Cardiac muscle cell (in vitro differentiated cells and primary cell): ENCODE results near the gene TMEM175. TPM values are rescaled to one million over a fixed set of nuclear protein-coding genes. Genes with fewer than 3 reads are reported as not detected.

Experiments
- DNase-seq, 2 donors: peaks; one replicate each; pipeline versions ENCODE4 v3.0.0 to v3.0.0-alpha.2; 2010 to 2017; ENCODE audit warnings: low read depth in 1 of 2, low spot score in 1 of 2
- H3K27ac ChIP-seq: fragments of 200-600 bp; sonication (generic); 2 replicates; pipeline ENCODE4 v1.5.1; 2016
- H3K27me3 ChIP-seq: fragments of 200-600 bp; sonication (generic); 2 replicates; pipeline ENCODE4 v1.6.0; 2016; ENCODE audit warnings: control low read depth
- H3K36me3 ChIP-seq: fragments of 200-600 bp; sonication (generic); 2 replicates; pipeline ENCODE4 v1.5.1; 2016; ENCODE audit warnings: control low read depth
- H3K4me1 ChIP-seq: fragments of 200-600 bp; sonication (generic); 2 replicates; pipeline ENCODE4 v1.8.1; 2017; ENCODE audit warnings: low read depth, mild to moderate bottlenecking, mixed run types
- H3K4me3 ChIP-seq: fragments of 200-600 bp; sonication (generic); 2 replicates; pipeline ENCODE4 v1.5.1; 2016; ENCODE audit warnings: mild to moderate bottlenecking
- H3K9me3 ChIP-seq: fragments of 200-600 bp; sonication (generic); 2 replicates; pipeline ENCODE4 v1.5.1; 2017; ENCODE audit warnings: low read depth, mild to moderate bottlenecking, control low read depth
- polyA plus RNA-seq: library from polyadenylated mRNA; unstranded; fragments of >200 nt; fragmentation: Nextera tagmentation; extraction: Ambion mirVana; gene quantifications from 2 replicates; pipeline ENCODE4 v1.2.1, GENCODE V29; 2016
- total RNA-seq: library from RNA; depleted of rRNA; stranded (reverse); fragments of >200 nt; gene quantifications from 2 replicates; pipeline ENCODE4 v1.2.3, GENCODE V29; 2016
- TF ChIP-seq, protein P1 (sequence below): IDR thresholded peaks from 2 replicates; pipeline ENCODE4 v1.5.1; 2012; ENCODE audit warnings: low read depth, mild to moderate bottlenecking, low read length

Gene TMEM175
- total and polyA plus RNA-seq, 2 experiments from 2014 or later, result 31.6 to 35.1 TPM

DNA sequence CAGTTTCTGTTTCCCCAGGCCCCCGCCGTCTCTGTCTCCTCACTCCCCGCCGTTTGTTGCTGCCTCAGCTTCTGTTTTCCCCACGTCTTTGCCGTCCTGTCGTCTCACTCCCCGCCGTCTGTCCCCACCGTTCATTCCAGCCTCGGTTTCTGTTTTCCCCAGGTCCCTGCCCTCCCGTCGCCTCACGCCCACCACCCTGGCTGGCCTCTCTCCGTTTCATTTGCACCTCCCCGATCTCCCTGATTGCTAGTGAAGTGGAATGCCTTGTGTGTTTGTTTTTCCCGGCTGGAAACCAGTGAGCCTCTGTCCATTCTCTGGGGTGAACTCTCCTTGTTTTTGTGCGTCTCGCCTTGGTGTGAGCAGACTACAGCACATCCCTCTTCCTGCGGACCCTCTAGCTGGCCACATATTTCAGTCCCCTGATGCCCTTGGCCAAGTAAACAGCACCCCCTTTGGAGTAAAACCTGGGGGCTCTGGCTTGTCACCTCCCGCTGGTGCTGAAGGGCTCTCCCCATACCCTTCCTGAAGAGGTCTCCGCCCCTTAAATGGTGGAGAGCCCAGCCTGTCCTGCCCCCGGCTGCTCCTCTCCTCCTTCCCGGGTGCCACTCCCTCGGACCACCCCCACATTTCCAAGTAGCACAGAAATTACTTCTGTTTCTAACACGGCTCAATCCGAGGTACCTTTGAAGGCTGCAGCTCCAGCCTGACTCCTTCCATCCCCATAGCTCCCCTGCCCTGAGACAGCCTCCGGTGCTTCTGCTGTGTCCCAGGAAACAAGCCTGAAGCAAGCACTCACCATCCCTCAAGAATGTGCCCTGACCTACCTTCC, 13.2 kb downstream of the TMEM175 start:
- TF ChIP-seq, protein P1, sequence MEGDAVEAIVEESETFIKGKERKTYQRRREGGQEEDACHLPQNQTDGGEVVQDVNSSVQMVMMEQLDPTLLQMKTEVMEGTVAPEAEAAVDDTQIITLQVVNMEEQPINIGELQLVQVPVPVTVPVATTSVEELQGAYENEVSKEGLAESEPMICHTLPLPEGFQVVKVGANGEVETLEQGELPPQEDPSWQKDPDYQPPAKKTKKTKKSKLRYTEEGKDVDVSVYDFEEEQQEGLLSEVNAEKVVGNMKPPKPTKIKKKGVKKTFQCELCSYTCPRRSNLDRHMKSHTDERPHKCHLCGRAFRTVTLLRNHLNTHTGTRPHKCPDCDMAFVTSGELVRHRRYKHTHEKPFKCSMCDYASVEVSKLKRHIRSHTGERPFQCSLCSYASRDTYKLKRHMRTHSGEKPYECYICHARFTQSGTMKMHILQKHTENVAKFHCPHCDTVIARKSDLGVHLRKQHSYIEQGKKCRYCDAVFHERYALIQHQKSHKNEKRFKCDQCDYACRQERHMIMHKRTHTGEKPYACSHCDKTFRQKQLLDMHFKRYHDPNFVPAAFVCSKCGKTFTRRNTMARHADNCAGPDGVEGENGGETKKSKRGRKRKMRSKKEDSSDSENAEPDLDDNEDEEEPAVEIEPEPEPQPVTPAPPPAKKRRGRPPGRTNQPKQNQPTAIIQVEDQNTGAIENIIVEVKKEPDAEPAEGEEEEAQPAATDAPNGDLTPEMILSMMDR, result no peak
- Histone ChIP-seq H3K9me3 (no peaks in the 10 kb centered on the region), H3K27ac (no peak overlapping the region), H3K27me3 (no peaks in the 10 kb centered on the region), H3K4me3 (no peak overlapping the region), H3K4me1 (peaks cover 3% of the 10 kb centered on the region), H3K36me3 (no peaks in the 10 kb centered on the region)
- peak in 1 of 2 donors; percentile 27 for DNase-seq

DNA sequence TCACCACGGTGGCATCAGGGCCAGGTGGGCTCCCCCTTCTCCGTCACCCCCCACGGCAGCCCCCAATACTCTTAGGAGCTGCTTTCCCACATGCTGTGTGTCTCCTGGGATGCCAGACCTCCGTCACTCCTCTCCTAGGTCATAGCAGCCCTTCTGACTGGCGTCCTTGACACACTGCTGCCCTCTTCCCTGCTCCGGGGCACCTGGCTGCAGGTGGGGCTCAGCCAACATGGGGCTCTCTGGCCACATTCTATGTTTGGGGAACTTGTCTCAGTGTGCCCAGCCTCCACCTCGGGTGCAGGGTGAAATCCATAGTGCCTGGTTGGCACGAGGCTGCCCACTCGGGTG, 13.8 kb downstream of the TMEM175 start:
- TF ChIP-seq, protein P1, result no peak
- Histone ChIP-seq H3K27ac (no peak overlapping the region), H3K27me3 (no peaks in the 10 kb centered on the region), H3K36me3 (no peaks in the 10 kb centered on the region), H3K4me3 (no peak overlapping the region), H3K4me1 (peaks cover 3% of the 10 kb centered on the region), H3K9me3 (no peaks in the 10 kb centered on the region)
- DNase-seq, result no peak

DNA sequence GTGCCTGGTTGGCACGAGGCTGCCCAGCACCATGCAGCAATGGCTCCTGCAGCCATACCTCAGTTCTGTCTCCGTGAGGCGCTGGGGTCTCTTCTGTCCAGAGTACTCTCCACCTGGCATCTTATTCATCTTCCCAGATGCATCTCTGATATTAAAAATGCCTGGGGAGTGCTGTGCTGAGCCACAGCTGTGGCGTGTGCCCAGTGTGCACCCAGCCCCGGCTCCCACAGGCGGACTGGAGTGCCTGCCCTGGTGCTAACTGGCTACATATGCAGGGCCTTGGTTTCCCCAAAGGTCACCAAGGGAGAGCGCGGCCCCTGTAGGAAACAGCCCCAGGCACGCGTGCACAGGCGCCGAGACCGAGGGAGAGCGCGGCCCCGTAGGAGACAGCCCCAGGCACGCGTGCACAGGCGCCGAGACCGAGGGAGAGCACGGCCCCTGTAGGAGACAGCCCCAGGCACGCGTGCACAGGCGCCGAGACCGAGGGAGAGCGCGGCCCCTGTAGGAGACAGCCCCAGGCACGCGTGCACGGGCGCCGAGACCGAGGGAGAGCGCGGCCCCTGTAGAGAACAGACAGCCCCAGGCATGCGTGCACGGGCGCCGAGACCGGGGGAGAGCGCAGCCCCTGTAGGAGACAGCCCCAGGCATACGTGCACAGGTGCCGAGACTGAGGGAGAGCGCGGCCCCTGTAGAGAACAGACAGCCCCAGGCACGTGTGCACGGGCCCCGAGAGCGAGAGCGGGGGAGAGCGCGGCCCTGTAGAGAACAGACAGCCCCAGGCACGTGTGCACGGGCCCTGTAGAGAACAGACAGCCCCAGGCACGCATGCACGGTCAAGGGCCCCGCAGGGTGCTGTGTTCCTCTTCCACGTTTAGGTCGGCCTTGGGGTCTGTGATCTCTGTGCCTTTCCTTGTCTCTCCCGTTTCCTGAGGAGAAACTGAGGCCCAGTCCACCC, 14.5 kb downstream of the TMEM175 start:
- Histone ChIP-seq H3K27ac (no peak overlapping the region), H3K4me3 (no peak overlapping the region), H3K27me3 (no peaks in the 10 kb centered on the region), H3K9me3 (no peaks in the 10 kb centered on the region), H3K36me3 (no peaks in the 10 kb centered on the region), H3K4me1 (peaks cover 7% of the 10 kb centered on the region)
- TF ChIP-seq, protein P1, result no peak
- DNase-seq, result no peak

DNA sequence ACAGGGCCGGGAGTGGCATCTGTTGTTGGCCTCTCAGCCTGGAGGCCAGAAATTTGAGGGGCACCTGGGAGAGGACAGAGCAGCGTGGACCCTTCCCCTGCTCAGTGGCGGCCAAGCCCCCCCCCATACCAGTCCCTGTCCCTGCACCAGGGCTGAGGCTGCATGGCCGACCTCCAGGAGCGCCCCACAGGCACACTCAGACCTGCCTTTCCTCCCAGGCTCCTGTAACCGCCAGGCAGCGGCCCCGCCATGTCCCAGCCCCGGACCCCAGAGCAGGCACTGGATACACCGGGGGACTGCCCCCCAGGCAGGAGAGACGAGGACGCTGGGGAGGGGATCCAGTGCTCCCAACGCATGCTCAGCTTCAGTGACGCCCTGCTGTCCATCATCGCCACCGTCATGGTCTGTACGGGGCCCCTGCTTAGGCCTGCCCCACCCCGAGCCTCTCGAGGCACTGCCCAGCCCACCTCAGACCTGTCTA, 15.3 kb downstream of the TMEM175 start:
- H3K4me3 ChIP-seq, result no peak overlapping the region
- no peaks in the 10 kb centered on the region for H3K9me3 ChIP-seq
- H3K27me3 ChIP-seq, result no peaks in the 10 kb centered on the region
- H3K36me3 ChIP-seq, result no peaks in the 10 kb centered on the region
- no peak for DNase-seq
- TF ChIP-seq, protein P1, result no peak
- no peak overlapping the region for H3K27ac ChIP-seq
- peaks cover 7% of the 10 kb centered on the region for H3K4me1 ChIP-seq

DNA sequence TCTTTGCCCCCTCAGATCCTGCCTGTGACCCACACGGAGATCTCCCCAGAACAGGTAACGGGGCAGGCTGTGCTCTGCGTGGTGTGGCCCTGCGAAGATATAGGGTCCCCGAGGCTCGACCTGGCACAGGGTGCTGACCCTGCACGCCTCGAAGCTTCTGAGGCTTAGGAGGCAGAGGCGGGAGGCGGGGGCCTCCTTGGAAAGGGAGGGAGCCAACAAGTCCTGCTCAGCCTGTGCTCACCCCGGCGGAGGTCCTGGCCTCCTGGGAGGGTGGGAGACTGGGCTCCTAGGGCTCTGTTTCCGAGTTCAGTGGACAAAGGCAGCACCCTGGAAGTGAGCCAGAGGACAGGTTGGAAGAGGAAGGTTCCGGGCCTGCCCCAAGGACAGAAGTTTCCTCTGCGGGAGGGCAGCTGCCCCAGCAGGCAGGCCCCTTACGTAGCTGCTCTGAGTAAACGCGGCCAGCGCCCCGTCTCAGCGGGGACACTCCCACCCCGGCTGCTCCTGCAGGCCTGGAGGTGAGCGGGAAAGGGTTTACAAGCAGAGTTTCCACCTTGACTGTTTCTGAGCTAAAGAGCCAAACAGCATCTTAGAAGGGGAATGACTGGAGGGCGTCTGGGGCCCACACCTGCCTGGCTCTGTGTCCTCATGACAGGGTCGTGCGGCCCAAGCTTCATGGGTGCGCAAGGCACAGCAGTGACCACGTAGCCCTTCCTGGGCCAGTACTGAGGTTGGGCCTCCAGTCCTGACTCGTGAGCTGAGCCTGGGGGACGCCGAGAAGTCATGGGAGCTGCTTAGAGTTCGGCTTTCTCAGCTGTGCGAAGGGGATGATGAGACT, 16.1 kb downstream of the TMEM175 start:
- Histone ChIP-seq H3K9me3 (no peaks in the 10 kb centered on the region), H3K27me3 (no peaks in the 10 kb centered on the region), H3K27ac (no peak overlapping the region), H3K4me3 (no peak overlapping the region), H3K36me3 (no peaks in the 10 kb centered on the region), H3K4me1 (peaks cover 7% of the 10 kb centered on the region)
- TF ChIP-seq, protein P1, result no peak
- no peak for DNase-seq
